HepG2 (cell line): ENCODE results near the gene KRT76. TPM values are rescaled to one million over a fixed set of nuclear protein-coding genes. Genes with fewer than 3 reads are reported as not detected.

Source experiments
- ATAC-seq: fragments of 200-7000 bp; cut with Tn5 transposase; 3 replicates; pipeline ENCODE4 v1.9.1; 2020; ENCODE audit warnings: mild to moderate bottlenecking, moderate library complexity
- BruUV-seq: library from RNA; stranded (reverse); fragments of 400-500 nt; replicated peaks from 2 replicates; lab custom pipeline; 2021; lab: Mats Ljungman, UMichigan
- CTCF ChIA-PET: fragments of 300-600 bp; formaldehyde crosslinking; extraction: SDS; loops from one replicate; lab custom pipeline; 2021; ENCODE audit warnings: low total read pairs, inconsistent platforms, low intra/inter-chr PET ratio; lab: Yijun Ruan, JAX
- POLR2A ChIA-PET: fragments of 350-600 bp; sonication (Branson Sonifier 250); formaldehyde crosslinking; loops from one replicate; lab custom pipeline; 2020; ENCODE audit warnings: antibody characterized with exemption, inconsistent platforms; lab: Yijun Ruan, JAX
- DNase-seq: peaks from one replicate; pipeline ENCODE4 v3.0.0-alpha.2; 2015; ENCODE audit warnings: low spot score
- FAIRE-seq: peaks from 3 replicates; lab custom pipeline; 2011; peaks lifted over from hg19 to GRCh38; lab: Jason Lieb, UNC
- H2AFZ ChIP-seq: one replicate; pipeline ENCODE4 v1.6.1; 2011; ENCODE audit warnings: low read length, inconsistent platforms
- H3K27ac ChIP-seq: fragments of 300-600 bp; 3 replicates; pipeline ENCODE4 v1.8.0; 2011; ENCODE audit warnings: mixed run types, mild to moderate bottlenecking, mixed read lengths, low read length, inconsistent platforms; ENCODE audit not compliant: insufficient read depth; ENCODE audit errors: extremely low read length
- H3K27me3 ChIP-seq, 2 experiments: fragments of 200-600 bp in 1 of 2; 2 replicates in 1 of 2; 3 replicates in 1 of 2; pipeline versions ENCODE4 v1.6.0 to v1.8.0; 2011; ENCODE audit warnings: low read length in 2 of 2, mild to moderate bottlenecking in 2 of 2, moderate library complexity in 2 of 2, inconsistent platforms in 1 of 2; ENCODE audit not compliant: insufficient read depth in 2 of 2, control insufficient read depth in 1 of 2
- H3K36me3 ChIP-seq, 2 experiments: fragments of 200-600 bp in 1 of 2; replicated peaks in 1 of 2; 2 replicates in 1 of 2; 3 replicates in 1 of 2; pipeline versions ENCODE4 v1.5.1 to v1.8.0; 2011; ENCODE audit warnings: low read length in 2 of 2, inconsistent platforms in 1 of 2; ENCODE audit not compliant: insufficient read depth in 2 of 2, control insufficient read depth in 1 of 2
- H3K4me1 ChIP-seq: 2 replicates; pipeline ENCODE4 v1.5.1; 2012; ENCODE audit warnings: low read length, inconsistent platforms; ENCODE audit not compliant: insufficient read depth
- H3K4me2 ChIP-seq: 2 replicates; pipeline ENCODE4 v1.6.0; 2011; ENCODE audit warnings: low read depth, low read length, inconsistent platforms
- H3K4me3 ChIP-seq, 3 experiments: fragments of 200-600 bp in 1 of 3; sonication (generic), shearing (Covaris generic) in 1 of 3; replicated peaks in 1 of 3; 2 replicates each; pipeline ENCODE4 v1.5.1; 2011 to 2016; ENCODE audit warnings: low read length in 3 of 3, inconsistent platforms in 2 of 3, low read depth in 2 of 3, mild to moderate bottlenecking in 2 of 3, control low read depth in 1 of 3, mixed read lengths in 1 of 3; ENCODE audit not compliant: insufficient read depth in 1 of 3
- H3K79me2 ChIP-seq: one replicate; pipeline ENCODE4 v1.6.1; 2011; ENCODE audit warnings: low read length, inconsistent platforms; ENCODE audit not compliant: insufficient read depth
- H3K9ac ChIP-seq: 2 replicates; pipeline ENCODE4 v1.6.0; 2011; ENCODE audit warnings: mild to moderate bottlenecking, low read depth, low read length, inconsistent platforms; ENCODE audit not compliant: insufficient read depth
- H3K9me3 ChIP-seq: 2 replicates; pipeline ENCODE4 v1.5.1; 2012; ENCODE audit warnings: mild to moderate bottlenecking, low read length
- H4K20me1 ChIP-seq: 2 replicates; pipeline ENCODE4 v1.6.0; 2011; ENCODE audit warnings: inconsistent platforms, mild to moderate bottlenecking, low read length, moderate library complexity; ENCODE audit not compliant: insufficient read depth
- AHR ChIP-seq: IDR thresholded peaks from 2 replicates; pipeline ENCODE4 v1.6.1; 2018; ENCODE audit warnings: missing genetic modification reagents, missing compliant biosample characterization
- ATM ChIP-seq: fragments of 450-650 bp; IDR thresholded peaks from 2 replicates; pipeline ENCODE4 v1.7.1; 2017; ENCODE audit warnings: mild to moderate bottlenecking, borderline replicate concordance
- EZH2 ChIP-seq: conservative IDR thresholded peaks from 2 replicates; pipeline ENCODE4 v1.6.1; 2012; ENCODE audit warnings: mild to moderate bottlenecking, low read depth, low read length, moderate library complexity
- RFX5 ChIP-seq: IDR thresholded peaks from 2 replicates; pipeline ENCODE4 v1.6.1; 2011; ENCODE audit warnings: low read depth, low read length, improper control_type of control experiment
- SNAPC4 ChIP-seq: sonication (generic); formaldehyde crosslinking; IDR thresholded peaks from 2 replicates; pipeline ENCODE4 v1.4.0; 2020; ENCODE audit warnings: mild to moderate bottlenecking, missing genetic modification reagents
- ZNF615 ChIP-seq: sonication (generic); formaldehyde crosslinking; IDR thresholded peaks from 2 replicates; pipeline ENCODE4 v1.5.0; 2020; ENCODE audit warnings: mild to moderate bottlenecking, missing genetic modification reagents, borderline replicate concordance
- WGBS: methylation state at CpG from one replicate; pipeline ENCODE4 v1.1.6; 2017; ENCODE audit warnings: low lambda C conversion rate; 5-methylcytosine and 5-hydroxymethylcytosine counted together
- in situ Hi-C: cut with HindIII; loops from 2 replicates; pipeline ENCODE4 v1.10.0; 2017; ENCODE audit warnings: low pct_unique_long_range_greater_than_20kb; ENCODE audit not compliant: extremely low pct_ligation_motif_present
- intact Hi-C: fragments of 100-400 bp; cut with micrococcal nuclease; formaldehyde crosslinking; loops from one replicate; pipeline ENCODE4 v1.10.0; 2022; ENCODE audit not compliant: unreplicated experiment
- polyA plus RNA-seq, 8 experiments: library from polyadenylated mRNA; depleted of rRNA in 3 of 8; stranded (reverse) in 7 of 8; unstranded in 1 of 8; fragments of >200 nt; fragmentation: Illumina TruSeq in 4 of 8; extraction: Trizol in 4 of 8; gene quantifications; 2 replicates each; pipeline versions ENCODE4 v1.2.1 to v1.2.3, GENCODE V29; 2011 to 2016; ENCODE audit warnings: low read depth in 4 of 8, missing spikeins in 1 of 8, mixed read lengths in 1 of 8; ENCODE audit not compliant: insufficient read depth in 1 of 8
- total RNA-seq, 5 experiments: library from RNA; depleted of rRNA; stranded (reverse); fragments of >200 nt; fragmentation: Illumina TruSeq; extraction: Trizol; gene quantifications; 2 replicates each; pipeline ENCODE4 v1.2.3, GENCODE V29; 2016; ENCODE audit warnings: low read depth in 1 of 5

KRT76 gene
- total and polyA plus RNA-seq, 2 of the 13 experiments (the other 11 are each of a cell fraction or from before 2014, with no cell fraction given): not detected

DNA sequence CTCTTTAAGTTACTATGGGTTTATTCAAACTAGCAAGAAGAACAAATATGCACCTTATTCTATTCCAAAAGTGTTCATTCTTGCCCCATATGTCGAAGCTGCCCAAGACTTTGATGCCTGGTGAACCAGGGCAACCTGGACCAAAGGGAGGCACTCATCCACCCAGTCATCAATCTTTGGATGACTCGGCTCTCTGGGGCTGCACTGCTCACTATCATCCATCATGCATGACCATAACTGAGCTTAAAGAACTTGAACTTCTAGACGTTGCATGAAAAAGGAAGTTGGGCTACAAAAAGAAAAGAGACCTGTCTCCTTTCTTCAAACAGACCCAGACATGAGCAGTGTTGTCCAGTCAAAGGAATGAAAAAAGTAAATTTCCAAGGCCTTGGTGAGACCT lies 35.6 kb upstream of the KRT76 start (continued):
- TF ChIP-seq SNAPC4 (CRISPR knock-in tag) (no peak), RFX5 (no peak), ATM (no peak)

GRCh38 chr12:52812073-52812400 lies 34.9 kb upstream of the KRT76 start:
- ATAC-seq (no peak), DNase-seq (no peak), FAIRE-seq (no peak)
- H2AFZ ChIP-seq: no peak overlapping the region
- H3K4me3 ChIP-seq: no peak overlapping the region
- H3K36me3 ChIP-seq: no peaks in the 10 kb centered on the region
- no peak overlapping the region for H3K4me2 ChIP-seq
- no peak overlapping the region for H3K27ac ChIP-seq
- intact Hi-C loops (no loop called here), in situ Hi-C loops (no loop called here)
- ChIA-PET POLR2A (no interaction called here), CTCF (no interaction called here)
- no peak overlapping the region for H3K9ac ChIP-seq
- no TSS peak for BruUV-seq
- peaks cover 1 to 36% of the 10 kb centered on the region in 2 experiments; a peak in 4 of 5 replicates for H3K27me3 ChIP-seq
- H3K9me3 ChIP-seq: no peaks in the 10 kb centered on the region
- H3K4me1 ChIP-seq: no peaks in the 10 kb centered on the region
- no peaks in the 10 kb centered on the region for H3K79me2 ChIP-seq
- 0% methylated on average over 3 of the region's 4 CpGs for WGBS
- TF ChIP-seq AHR (CRISPR knock-in tag): no peak
- no peak for TF ChIP-seq EZH2
- TF ChIP-seq ZNF615 (CRISPR knock-in tag): no peak
- H4K20me1 ChIP-seq: no peaks in the 10 kb centered on the region
